Measurements from ENCODE around the gene PIK3AP1.
"Not testable (repeated sequence)": the region's sequence is repeated elsewhere in the genome, so short reads cannot be mapped to it uniquely, and the experiment has no call there.

The PIK3AP1 gene

DNA sequence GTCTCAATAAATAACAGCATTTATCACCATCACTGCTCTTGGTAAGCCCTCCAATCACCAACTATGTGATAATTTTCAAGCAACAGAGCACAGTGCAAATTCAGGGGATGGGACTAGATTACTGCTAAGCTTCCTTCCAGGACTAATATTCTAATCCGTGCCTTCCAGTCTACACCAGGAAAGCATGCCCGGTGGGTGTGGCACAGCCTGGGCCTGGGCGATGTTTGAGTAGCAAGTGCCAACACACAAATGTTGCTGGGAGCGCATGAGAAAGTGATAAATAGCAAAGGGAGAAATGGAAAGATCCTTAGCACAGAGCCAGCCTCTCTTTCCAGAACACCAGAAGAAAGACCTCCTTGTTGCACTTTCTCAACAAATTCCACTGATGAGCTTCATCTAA lies 120.0 kb downstream of the PIK3AP1 start:
- DNase-seq = no peak

DNA sequence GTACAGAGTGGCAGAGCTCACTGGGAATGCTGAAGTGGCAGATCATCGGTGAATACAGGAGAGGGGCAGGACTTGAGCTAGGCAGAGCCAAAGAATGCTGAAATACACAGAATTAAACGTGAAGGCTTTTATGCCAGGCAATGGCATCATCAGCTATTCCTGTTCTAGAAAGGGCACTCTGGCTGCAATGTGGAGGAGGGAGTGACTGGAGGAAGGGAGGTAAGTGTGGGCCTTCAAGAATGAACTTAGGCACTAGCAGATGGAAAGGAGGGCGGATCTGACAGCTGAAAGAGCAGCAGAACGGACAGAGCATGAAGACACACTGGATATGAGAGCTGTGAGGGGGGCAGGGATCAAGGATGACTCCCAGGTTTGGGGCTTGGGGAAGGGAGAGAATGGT lies 121.5 kb downstream of the PIK3AP1 start:
- no peak for DNase-seq

DNA sequence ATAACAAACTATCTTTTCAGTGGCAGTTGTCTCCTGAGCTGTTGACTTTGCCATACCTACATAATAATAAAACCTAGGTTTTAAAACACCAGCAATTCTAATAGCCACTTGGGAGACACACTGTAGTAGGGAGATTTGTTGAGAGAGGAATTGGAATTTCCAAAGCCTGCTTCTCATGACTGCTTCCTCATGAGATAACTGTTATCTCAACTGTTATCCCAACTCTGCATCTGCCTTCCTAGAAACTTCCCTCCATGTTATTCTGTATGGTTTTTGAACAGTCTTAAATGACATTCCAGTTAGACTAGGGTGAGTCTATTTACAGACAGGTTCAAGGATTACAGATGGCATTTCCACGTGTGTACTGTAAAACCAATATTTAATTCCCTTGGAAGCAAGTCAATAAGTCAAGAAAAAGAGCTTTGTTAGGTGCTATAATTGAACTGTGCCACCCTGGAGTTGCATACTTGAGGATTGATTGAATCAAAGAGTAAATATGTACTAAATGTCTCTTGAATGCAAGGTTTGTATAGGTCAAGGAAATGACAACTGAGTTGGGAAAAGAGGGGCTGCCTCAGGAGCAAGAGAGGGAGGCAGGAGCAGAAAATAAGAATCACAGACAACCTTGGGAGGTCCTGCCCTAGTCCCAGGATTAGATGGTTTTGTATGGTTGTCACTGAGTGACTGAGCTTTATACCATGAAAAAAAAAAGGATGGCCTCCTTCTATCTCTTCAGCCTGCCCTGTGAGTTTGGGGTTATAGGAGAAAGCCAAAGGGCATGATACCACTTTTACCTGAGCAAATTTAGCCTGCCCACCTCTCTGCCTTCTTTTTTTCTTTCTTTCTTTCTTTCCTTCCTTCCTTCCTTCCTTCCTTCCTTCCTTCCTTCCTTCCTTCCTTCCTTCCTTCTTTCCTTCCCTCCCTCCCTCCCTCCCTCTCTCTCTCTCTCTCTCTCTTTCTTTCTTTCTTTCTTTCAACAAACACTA lies 123.6 kb downstream of the PIK3AP1 start:
- no peak for DNase-seq

DNA sequence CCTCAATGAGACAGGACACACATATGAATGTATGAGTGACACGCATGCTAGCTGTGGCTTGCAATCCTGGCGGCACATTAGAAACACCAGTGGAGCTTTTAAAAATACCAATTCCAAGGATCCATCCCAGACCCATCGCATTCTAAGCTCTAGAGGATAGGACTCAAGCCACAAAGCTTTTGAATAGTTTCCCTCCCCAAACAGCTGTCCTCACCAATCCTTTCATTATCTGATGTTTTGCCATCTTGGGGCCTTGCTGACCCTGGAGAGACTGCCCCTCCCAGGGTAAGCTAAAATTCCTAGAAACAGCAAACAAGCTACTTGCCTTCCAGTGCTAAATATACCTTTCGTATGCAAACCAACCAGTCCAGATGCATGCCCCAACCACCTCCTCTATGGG lies 124.6 kb downstream of the PIK3AP1 start:
- DNase-seq = no peak

DNA sequence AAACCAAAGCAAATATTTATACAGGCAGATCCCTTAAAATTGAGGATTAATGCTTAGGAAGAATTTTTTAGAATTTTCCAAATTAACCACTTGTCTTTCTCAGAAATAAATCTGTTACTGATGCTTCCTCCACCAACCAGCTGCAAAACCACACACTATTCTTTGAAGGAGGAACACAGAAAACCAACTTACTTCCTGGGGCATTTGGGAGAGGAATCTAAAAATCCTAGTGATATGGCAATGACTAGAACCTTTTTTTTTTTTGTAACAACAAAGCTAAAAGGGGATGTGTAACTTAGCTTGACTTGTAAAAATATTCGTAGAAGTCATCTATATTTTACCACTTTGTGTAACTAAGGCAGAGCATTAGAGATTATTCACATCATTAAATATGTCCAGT lies 128.4 kb downstream of the PIK3AP1 start:
- no peak for DNase-seq

DNA sequence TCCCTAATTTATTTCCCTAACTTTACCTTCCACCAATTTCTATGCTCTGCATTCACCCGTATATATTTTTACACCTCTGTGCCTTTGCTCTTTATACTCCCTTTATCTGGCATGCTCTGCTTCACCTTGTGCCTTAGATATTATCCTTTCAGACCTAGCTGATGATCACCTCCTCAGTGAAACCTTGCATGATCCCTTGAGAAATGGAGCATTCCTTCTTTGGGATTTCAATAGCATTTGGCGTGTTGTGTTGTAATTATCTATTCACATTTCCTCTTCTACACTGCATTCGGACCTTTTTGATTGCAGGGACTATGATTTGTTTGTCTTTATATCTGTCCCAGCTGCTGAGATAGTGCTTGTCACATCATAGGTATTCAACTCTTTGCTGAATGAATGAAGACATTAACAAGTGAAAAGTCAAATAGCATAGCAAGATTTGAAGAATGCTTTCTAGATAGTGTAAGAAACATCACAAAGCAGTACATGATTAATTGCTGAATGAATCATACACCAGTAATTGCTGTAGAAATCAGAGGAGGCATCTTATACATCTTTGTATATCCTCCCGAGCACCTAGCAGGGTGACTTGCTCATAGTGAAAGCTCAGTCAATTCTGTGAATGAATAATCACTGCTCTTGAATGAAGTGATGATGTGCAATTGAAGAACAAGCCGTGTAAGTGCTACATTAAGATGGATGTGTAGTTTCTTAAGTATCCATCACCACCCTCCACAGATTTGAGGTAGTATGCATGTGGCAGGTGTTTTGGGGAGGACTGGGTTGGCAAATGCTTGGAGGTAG lies 131.5 kb downstream of the PIK3AP1 start:
- no peak for DNase-seq

DNA sequence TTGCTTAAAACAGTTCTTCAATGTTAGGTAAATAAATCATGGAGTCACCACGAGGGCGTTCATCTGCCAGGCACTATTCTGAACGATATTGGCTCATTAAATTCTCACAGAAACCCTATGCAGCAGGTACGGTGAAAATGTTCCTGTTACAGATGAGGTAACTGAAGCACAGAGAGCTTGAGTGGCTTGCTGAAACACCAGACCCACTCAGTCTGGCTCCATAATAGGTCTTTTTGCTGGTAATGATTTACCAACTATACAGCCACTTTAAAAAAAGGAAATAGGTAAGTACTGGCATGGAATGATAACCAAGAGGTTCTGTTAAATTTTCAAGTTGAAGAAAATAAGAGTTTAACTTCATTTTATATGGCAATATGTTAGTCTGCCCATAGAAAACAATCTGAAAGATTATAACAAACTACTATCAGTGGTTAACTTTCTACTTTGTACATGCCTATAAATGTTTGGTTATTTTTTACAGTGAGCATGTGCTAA lies 132.2 kb downstream of the PIK3AP1 start:
- DNase-seq = no peak

DNA sequence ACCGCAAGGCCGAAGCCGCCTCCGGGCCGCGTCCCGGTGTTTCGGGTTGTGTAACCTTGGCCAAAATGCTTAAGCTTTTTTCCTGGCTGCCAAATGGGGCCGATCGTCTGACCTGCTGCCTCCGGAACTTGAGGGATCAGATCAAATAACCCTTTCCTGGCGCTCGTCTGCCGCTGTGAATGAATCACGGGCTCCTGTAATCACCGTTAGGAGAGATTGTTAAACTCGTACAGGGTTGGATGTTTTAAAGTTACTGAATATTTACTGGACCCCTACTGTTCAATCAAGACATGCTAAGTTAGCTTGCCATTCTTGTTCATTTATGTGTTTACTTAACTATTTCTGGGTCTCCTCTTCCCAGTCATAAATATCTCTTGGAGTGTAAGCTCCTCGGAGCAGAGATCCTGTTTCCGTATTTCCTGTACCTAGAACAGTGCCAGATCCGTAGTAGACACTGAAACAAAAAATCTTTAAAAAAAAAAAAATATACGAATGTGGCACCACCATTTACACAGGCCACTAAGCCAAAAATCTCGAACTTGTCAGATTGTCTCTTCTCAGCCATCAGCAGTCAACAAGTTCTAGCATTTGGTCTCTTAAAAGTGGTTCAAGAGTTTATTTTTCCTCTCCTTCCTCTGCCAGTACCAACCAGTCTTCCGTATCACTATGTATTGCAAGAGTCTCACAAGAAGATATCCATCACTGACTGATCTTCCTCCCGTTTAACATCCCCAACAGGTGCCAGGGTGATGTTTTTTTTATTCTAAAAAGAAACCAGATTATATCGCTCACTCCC lies 132.9 kb downstream of the PIK3AP1 start:
- no peak for DNase-seq

DNA sequence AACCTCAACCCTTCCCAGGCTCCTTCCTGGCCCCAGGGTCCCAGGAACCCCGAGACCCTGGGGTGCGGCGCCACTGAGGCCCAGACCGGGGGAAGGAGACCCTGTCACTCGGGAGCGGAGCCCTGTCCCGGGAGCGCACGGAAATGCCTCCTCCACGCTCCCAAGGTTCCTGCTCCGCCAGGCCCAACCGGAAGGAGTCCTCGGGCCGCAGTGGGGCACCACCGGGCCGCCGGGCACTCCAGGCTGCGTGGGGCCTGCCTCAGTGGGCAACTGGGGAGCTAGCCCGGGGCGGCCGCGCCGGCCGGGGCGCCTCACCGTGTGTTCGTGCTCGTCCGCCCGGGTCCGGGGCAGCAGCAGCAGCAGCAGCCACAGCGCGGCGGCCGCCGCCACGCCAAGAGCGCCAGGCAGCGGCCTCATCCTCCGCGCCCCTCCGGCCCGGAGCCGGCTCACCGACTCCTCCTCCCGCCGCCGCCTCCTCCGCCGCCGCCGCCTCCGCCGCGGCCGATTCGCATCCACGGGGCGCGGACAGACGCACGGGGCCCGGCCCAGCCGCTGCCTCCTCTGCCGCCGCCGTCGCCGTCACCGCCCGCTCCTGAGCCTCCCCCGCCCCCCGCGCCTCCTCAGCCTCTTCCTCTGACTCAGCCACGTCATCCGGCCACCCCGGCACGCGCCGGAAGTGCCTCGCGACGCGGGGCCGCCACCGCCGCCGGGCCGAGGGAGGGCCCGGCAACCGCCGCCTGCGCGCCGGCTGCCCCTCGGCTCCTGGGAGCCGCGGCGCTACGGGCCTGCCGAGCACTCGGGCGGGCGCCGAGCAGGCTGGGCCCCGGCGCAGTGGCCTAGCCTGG lies 133.7 kb downstream of the PIK3AP1 start, which contains the start of gene TM9SF3:
Gene TM9SF3, minus strand, starts transcription at position 594 of the 845 bp plus-strand sequence. Its CDS starts 177 bp downstream, at position 417.
- peak; percentile 94 for DNase-seq

DNA sequence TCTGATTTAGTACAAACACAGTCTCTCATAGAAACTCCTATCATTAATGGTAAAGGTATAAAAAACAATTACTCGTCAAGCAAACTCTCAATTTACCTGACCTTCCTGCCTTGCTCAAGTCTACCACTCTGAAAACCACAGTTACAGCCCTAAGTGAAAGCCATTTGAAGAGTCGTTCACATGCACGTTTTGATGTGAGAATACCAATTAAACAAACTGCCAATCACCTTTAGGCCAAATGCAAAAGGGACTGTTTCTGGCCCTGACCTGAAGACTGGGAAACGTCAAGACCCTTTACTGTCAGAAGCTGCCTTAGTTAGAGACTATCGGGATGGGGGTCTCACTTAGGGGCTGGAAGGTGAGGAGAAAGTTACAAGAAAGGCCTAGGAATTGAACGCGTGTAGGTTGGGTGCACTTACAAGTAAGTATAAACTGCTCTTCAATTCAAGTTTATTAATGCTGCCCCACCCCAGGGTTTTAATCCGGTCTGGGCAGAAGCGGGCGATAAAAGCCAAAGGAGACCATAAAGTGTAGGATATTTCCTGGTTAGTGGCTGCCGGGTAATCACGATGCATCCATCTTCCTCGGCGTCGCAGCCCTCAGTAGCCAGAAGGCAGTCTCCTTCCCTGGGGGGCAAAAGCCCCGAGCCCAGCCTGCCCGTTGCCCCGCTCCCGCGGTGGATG lies 134.4 kb downstream of the PIK3AP1 start:
- DNase-seq = no peak

DNA sequence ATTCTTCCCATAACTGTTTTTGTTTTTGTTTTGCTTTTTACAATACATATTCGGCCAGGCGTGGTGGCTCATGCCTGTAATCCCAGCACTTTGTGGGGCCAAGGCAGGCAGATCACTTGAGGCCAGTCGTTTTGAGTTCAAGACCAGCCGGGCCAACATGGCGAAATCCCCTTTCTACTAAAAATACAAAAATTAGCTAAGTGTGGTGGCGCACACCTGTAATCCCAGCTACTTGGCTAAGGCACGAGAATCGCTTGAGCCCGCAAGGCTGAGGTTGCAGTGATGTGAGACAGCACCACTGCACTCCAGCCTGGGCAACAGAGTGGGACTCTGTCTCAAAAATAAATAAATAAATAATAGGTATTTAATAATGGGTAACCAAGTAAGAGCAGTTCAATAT lies 135.8 kb downstream of the PIK3AP1 start:
- DNase-seq = no peak

DNA sequence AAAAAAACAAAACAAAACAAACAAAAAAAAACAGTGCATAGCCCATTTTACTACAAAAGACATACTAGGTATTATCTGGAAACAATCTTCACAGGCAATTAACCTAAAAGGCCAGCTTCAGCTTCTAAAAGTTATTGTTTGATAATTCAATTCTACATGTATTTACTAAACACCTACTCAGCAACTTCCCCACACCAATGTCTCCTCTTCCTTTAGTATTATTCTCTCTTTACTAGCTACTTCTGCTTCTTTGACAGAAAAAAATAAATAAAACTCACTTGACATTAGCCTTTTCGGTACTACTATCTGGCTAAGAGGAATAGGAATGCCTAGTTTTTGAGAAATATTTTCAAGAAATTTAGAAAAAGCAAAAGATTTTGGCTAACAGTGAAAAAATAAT lies 136.3 kb downstream of the PIK3AP1 start:
- no peak for DNase-seq

DNA sequence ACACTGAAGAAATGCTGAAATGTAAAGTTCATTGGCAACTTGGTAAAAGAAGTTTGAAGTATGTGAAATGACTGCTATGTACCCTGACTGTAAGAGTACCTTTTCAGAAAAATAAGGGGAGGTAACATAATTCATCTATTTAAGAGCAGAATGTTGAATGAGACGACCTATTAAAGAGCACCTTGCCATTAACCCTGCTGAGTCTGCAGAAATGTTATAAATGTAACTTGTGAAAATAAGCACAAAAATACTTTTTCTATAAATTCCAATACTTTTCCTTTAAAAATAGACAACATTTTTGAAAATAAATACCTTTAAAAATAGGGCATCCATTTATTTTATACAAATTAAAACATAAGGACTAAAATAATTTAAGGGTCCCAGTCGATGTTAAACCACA lies 141.2 kb downstream of the PIK3AP1 start:
- DNase-seq = no peak

DNA sequence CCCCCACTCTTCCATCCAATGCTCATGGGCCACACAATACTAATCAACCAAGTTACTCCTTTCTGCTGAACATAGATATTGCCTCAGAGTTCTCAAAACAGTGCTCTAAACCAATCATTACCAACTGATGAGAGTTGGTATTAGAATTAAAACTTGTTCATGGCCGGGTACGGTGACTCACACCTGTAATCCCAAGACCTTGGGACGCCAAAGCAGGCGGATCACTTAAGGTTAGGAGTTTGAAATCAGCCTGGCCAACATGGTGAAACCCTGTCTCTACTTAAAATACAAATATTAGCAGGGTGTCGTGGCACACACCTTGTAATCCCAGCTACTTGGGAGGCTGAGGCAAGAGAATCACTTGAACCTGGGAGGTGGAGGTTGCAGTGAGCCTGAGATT lies 141.7 kb downstream of the PIK3AP1 start:
- DNase-seq = no peak

DNA sequence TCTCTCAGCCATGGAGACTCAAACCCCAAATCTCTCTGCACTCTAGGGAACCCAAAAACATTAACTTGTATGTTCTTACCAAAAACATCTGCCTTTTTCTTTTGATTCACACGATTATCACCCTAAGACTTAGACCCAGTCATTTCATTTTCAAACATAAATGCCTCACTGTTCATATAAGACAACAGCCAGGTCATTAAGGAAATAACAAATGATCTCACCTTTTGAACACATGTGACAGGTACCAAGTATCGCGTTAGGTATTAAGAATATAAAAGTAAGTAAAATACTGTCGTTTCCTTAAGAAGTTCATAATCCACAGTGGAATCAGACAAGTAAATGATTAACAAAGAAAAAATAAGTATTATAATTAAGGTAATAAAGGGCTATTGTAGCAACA lies 142.3 kb downstream of the PIK3AP1 start:
- DNase-seq = no peak

DNA sequence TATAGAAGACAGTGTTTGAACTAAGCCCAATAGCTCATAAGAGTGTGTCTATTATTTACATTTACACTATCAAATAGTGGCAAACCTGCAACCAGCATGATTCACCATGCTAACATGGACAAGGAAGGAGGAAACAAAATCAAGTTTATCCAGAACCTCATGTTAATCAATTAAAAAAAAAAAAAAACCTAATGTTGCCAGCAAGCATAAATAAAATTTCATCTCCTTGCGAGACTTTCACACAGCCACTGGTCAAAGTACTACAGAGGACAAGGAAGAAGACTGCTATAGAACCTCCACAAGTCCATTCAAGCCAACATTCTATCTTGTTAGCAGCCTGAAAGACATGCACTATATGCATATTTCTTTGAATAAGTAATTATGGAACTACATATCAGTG lies 143.2 kb downstream of the PIK3AP1 start:
- DNase-seq = no peak

DNA sequence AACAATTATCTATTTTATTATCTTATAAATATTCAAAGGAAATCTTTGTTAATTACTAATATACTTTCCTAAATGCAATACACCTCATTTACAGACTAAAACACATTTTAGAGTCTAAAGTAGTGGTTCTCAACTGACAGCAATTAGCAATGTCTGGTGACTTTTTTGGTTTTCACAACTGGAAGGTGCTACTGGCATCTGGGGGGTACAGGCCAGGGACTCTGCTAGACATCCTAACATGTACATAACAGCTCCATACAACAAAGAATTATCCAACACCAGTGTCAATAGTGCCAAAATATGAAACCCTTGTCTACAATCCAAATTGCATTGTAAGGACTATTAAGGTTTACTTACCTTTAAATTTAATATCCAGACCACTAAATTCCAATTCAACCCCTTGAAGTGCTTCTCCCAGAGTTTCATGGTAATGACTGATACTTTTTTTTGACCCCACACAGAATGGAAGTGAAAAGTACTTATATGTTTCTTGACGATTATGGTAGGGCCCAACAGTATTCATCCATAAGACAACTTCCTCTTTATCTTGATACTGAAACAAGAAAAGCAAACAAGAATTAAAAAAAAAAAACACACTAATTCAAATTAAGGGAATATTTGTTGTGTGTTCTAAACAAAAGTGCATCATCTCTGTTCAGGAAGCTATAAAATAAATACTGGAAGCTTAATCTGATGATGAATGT lies 143.9 kb downstream of the PIK3AP1 start:
- DNase-seq = no peak

DNA sequence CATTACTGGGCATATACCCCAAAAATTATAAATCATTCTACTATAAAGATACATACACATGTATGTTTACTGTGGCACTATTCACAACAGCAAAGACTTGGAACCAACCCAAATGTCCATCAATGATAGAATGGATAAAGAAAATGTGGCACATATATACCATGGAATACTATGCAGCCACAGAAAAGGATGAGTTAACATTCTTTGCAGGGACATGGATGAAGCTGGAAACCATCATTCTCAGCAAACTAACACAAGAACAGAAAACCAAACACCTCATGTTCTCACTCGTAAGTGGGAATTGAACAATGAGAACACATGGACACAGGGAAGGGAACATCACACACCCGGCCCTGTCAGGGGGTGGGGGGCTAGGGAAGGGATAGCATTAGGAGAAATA lies 145.8 kb downstream of the PIK3AP1 start:
- DNase-seq = not testable (repeated sequence)

DNA sequence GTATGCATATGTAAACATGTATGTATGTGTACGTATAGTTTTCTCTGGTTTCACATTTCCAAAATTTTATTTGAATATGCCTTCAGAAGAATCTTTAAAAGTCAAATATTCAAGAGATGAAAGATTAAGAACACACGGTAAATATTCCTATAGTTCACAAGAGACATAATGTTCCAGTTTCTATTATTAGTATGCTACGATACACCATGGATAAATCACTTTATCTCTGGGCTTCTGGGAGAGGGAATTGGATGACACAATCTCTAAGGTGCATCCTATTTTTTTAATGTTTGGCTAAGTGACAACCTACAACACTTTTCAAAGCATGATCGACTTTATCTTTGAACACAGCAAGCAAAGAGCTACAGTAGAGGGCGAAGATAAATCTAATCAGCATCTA lies 147.3 kb downstream of the PIK3AP1 start:
- no peak for DNase-seq
